GM21737 (cell line): ENCODE data around the gene ST8SIA6.
"Not testable (repeated sequence)": the region's sequence is repeated elsewhere in the genome, so short reads cannot be mapped to it uniquely, and the experiment has no call there.

Experiments used
- ATAC-seq: cut with Tn5 transposase; IDR thresholded peaks from one replicate; pipeline ENCODE4 v1.9.1; 2021; ENCODE audit warnings: mild to moderate bottlenecking, moderate library complexity; ENCODE audit not compliant: unreplicated experiment

The ST8SIA6 gene, protein sequence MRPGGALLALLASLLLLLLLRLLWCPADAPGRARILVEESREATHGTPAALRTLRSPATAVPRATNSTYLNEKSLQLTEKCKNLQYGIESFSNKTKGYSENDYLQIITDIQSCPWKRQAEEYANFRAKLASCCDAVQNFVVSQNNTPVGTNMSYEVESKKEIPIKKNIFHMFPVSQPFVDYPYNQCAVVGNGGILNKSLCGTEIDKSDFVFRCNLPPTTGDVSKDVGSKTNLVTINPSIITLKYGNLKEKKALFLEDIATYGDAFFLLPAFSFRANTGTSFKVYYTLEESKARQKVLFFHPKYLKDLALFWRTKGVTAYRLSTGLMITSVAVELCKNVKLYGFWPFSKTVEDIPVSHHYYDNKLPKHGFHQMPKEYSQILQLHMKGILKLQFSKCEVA

DNA sequence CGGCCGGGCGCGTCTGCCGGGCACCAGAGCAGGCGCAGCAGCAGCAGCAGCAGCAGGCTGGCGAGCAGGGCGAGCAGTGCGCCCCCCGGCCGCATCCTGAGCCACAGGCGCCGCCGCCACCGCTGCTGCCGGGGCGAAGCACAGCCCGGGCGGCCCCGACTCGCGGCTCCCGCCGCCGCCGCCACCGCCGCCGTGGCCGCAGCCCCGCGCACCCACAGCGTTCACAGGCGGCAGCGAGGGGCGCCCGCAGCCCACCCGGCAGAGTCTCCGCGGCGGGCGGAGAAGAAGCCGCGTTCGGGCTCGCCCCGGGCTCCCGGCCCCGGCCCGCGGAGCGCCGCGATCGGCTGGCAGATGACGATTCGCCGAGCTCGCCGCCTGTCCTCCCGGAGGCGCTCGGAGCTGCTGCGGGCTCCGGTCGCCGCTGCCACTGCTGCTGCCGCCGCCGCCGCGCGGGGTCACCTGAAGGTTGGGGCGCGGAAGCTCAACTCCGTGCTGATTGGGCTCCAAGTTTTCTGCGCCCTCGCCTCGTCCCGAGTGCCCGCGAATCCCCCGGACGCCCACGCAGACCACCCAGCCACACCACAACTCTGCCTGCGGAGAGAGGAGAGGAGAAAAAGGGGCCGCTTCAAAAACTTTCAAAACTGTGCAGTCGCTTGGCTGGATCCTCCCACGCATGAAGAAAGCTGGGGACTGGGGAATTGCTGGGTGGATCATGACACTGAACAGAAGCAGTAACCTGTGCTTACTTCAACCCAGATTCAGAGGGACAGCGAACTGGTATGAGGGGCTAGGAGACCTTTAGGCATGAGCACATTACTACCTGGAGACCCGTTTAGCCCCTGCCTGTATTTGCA is at the start of gene ST8SIA6:
Gene ST8SIA6 (minus strand): TSS at position 435 of the 854 bp plus-strand sequence. CDS start 340 bp downstream, at position 95.
- ATAC-seq = no peak

DNA sequence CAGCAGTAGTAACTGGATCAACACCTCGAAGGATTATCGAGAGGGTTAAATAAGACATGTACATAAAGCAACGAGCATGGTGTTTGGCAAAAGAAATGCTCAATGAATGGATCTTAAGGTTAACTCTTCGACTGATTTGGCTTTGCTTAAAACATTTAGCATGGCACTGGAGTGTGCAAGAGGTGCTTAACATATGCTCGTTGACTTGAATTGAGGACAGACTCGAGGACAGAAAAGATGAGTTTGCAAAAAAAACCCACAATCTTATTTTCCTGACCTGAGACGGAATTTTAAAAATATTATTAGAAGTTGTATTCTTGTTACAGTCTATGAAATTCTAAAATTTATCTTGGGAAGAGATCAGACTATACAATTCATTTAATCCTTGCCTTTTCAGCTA is 49.4 kb upstream of the ST8SIA6 start:
- ATAC-seq = no peak

DNA sequence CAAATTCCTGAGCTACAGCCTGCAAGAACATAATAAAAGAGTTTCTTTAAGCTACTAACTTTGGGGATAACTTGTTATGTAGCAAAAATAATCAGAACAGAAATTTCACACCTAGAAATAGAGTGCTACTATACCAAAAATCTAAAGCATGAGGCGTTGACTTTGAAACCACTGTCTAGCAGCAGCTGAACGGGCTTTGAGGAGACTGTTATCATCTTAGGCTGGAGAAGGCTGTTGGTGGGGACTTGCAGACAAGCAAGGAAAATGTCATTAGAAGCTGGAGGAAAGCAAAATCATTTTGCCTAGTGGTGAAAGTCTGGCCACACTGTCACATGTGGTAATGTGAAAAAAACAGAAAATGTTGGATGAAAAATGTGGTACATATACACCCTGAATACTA is 48.4 kb upstream of the ST8SIA6 start:
- no peak for ATAC-seq

GRCh38 chr10:17499014-17499413 is 44.6 kb upstream of the ST8SIA6 start:
- not testable (repeated sequence) for ATAC-seq

DNA sequence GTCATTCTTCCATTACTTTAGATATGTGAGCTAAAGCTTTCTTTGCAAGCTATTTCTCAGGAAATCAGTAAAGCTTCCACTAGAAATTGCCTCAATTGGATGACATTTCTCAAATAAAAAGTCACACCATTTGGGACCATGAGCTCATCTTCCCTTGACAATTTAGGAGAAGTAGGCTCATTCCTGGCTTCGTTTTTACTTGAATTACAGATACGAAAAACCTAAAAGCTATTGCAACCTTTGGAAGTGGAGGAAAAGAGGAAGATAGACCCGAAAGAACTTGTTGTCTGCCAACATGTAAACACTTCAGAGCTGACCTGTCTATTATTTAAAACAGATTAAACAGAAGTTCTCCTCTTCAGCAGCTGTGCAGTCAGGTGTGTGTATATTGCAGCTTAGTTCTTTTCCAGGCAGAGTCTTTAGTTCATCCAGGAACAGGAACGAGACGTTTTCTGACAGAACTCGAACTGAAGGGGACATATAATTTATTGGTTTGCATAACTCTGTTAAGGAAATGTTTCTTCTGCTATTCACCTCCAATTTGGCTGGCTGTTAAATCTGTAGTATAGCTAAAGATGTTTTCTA is 43.1 kb upstream of the ST8SIA6 start:
- ATAC-seq = no peak

DNA sequence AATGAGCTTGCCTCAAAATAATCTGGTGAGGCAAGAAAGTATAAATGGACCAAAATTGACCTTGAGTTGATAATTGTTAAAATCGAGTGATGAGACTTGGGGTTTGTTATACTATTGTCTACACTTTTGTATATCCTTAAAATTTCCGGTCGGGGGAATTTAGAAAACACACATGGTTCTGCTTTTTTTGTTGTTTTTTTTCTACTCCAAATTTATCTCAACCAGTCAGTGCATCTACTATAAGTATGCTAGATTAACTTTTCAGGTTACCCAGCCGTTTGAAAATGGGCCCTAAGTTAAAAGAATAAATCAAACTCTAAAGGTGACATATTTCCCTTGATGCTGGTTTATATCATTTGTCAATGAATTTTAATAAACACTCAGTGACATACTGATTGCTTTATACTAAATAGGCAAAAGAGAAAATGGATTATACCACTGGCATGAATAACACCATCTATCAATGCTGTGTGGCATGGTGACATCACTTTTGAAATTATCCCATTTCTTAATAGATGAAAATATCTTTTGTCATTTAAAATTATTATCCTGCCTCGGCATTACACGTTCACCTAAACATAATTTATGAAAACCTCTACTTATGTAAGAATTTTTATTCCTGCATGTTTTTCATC is 40.3 kb upstream of the ST8SIA6 start:
- no peak for ATAC-seq

DNA sequence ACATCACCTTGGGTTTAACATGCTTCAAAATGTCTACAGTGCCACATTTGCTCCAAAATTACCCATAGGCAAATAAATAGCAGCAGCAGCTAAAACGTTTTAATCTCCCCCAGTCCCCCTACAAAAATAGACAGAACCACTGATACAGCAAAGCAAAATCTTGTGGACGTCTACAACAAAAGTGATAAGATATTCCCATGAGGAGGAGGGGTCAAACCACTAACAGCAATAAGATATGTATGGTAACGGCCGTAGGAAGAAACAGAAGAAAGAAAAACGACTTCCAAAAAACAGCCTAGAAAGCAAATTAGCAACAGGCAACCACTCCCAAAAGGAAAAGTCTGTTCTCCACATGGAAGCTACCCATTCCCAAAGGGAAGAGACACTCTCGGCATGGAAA is 34.5 kb upstream of the ST8SIA6 start:
- ATAC-seq = no peak

GRCh38 chr10:17483079-17483478 is 28.7 kb upstream of the ST8SIA6 start:
- no peak for ATAC-seq

- ATAC-seq = no peak
These were observed 25.4 kb upstream of the ST8SIA6 start for GRCh38 chr10:17479822-17480221.

DNA sequence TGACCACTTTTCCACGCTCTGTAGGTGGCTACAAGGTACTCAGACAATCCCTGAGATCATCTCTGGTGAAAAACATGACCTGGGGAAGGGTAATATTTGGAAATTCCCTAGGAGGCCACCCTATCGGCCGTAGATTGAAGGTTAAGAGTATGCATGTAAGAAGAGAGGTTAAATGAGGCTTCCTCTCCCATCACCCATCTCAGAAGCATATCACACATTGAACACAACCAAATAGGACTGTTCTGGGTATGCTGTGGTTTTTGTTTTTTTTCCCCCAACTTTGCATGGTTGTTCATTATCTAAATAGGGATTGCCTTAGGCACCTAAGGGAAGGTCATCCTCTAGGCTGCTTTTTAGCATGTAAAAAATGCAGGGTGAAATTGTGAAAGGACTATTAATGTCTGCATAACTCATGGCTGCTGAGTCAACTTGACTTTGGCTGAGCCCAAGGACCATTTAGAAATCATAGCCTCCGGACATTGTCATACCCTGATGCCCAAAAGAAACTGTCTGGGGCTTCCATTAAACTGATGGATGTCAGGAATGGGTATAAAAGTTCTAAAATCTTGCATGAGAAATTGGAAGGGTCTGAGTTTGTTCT is 24.7 kb upstream of the ST8SIA6 start:
- ATAC-seq = no peak

DNA sequence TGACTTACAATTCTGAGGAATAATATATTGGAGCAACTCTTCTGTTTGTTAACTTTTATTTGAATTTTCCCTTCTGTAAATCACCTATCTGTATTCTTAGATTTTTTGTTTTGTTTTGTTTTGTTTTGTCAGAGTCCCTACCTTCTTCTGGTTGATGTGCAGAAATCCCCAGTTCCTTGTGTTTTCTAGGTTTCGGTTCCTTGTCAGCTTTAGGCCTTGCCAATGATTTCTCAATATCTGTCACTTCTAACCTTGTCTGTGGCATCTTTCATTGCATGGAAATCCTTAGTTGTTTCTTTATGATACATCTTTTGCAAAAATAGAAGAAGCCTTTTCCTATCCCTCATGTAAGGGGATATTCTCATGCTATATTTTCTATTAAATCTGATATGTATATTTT is 21.7 kb upstream of the ST8SIA6 start:
- no peak for ATAC-seq

- ATAC-seq = no peak
These were observed 21.3 kb upstream of the ST8SIA6 start for GRCh38 chr10:17475661-17476060.

DNA sequence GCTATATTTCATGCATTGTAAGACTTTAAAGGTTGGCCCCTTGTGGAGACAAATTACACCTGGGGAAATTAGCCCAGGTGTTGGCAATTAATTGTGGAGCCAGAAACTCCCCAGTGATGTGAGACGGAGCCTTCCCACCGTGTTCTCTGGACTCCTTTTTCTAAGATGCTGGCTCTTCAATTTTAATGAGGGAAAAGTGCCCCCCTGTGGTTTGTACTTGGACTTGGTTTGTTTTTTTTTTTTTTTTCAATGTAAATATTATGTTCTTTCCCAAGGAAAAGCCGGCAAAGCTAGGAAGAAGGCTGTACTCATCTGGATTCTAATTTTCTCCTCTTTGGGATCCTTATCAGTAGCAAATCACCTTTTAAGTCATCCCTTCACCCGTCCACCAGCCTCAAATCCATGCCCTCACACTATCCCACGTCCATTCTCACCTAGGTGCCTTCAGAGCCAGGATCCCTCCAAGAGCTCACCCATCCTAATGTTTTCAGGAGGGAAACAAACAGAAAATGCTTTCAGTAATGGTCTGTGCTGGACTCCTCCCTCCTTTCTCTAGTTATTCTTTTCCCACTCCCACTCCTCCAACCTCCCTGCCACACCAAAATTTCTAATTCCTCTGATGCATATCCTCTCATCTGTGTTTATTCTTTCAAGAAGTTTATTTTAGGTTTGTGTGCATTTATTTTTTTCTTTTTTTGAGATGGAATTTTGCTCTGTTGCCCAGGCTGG is 20.4 kb upstream of the ST8SIA6 start:
- ATAC-seq = no peak

- ATAC-seq = no peak
These were observed 19.0 kb upstream of the ST8SIA6 start for GRCh38 chr10:17473228-17473950.

GRCh38 chr10:17472481-17473227 is 18.3 kb upstream of the ST8SIA6 start:
- no peak for ATAC-seq

- no peak for ATAC-seq
These were observed 15.9 kb upstream of the ST8SIA6 start for GRCh38 chr10:17470246-17470645.

GRCh38 chr10:17465328-17466125 is 11.1 kb upstream of the ST8SIA6 start:
- no peak for ATAC-seq

DNA sequence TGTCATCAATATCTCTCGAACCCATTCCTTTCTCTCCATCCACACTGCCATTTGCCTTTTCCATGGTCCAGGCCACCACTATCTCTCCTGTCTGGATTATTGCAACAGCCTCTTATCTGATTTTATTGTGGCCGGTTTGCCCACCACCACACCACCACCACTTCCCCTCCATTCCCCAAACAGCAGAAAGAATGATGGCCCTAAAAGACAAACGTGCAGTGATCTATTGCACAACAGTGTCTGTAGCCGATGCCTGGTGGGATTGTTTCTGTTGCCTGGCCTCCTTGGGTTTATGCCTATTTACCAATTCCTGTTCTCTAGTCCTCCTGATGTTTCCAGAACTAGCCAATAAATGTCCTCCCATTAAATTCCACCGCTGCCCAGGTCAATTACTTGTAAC is 10.2 kb upstream of the ST8SIA6 start:
- no peak for ATAC-seq
